Trophoblast cell (in vitro differentiated cells and primary cell): ENCODE results near the gene DLG1.

Experiments used
- DNase-seq, 2 donors: peaks; one replicate each; pipeline ENCODE4 v3.0.0-alpha.2; 2016
- H2AFZ ChIP-seq: 2 replicates; pipeline ENCODE4 v1.6.1; 2013; ENCODE audit warnings: low read length, moderate library complexity, mild to moderate bottlenecking; ENCODE audit not compliant: insufficient read depth, poor library complexity
- H2AK5ac ChIP-seq: 2 replicates; pipeline ENCODE4 v1.6.1; 2013; ENCODE audit warnings: mild to moderate bottlenecking, low read length
- H2BK120ac ChIP-seq: 2 replicates; pipeline ENCODE4 v1.6.1; 2013; ENCODE audit warnings: low read length, mild to moderate bottlenecking, moderate library complexity; ENCODE audit not compliant: insufficient read depth, poor library complexity
- H2BK12ac ChIP-seq: 2 replicates; pipeline ENCODE4 v1.6.1; 2013; ENCODE audit warnings: mild to moderate bottlenecking, low read length, moderate library complexity
- H2BK5ac ChIP-seq: 2 replicates; pipeline ENCODE4 v1.6.1; 2013; ENCODE audit warnings: low read length, low read depth, moderate library complexity, mild to moderate bottlenecking; ENCODE audit not compliant: poor library complexity
- H3K14ac ChIP-seq: 2 replicates; pipeline ENCODE4 v1.6.1; 2013; ENCODE audit warnings: mild to moderate bottlenecking, low read length
- H3K18ac ChIP-seq: 2 replicates; pipeline ENCODE4 v1.6.1; 2013; ENCODE audit warnings: mild to moderate bottlenecking, low read length
- H3K23ac ChIP-seq: 2 replicates; pipeline ENCODE4 v1.6.1; 2013; ENCODE audit warnings: low read length
- H3K27ac ChIP-seq: 2 replicates; pipeline ENCODE4 v1.5.1; 2013; ENCODE audit warnings: low read depth, mild to moderate bottlenecking, inconsistent platforms, low read length, moderate library complexity
- H3K27me3 ChIP-seq: 2 replicates; pipeline ENCODE4 v1.6.1; 2013; ENCODE audit warnings: inconsistent platforms, mild to moderate bottlenecking, low read length, moderate library complexity; ENCODE audit not compliant: insufficient read depth
- H3K36me3 ChIP-seq, 2 experiments: 1 replicate in 1 of 2; 2 replicates in 1 of 2; pipeline ENCODE4 v1.6.1; 2013; ENCODE audit warnings: low read length in 2 of 2, mild to moderate bottlenecking in 2 of 2, moderate library complexity in 1 of 2; ENCODE audit not compliant: insufficient read depth in 2 of 2, control insufficient read depth in 1 of 2
- H3K4ac ChIP-seq: 2 replicates; pipeline ENCODE4 v1.6.1; 2013; ENCODE audit warnings: low read depth, mild to moderate bottlenecking, low read length, moderate library complexity
- H3K4me1 ChIP-seq, 2 experiments: 1 replicate in 1 of 2; 2 replicates in 1 of 2; pipeline ENCODE4 v1.6.1; 2013; ENCODE audit warnings: low read length in 2 of 2, mild to moderate bottlenecking in 2 of 2, moderate library complexity in 1 of 2; ENCODE audit not compliant: insufficient read depth in 2 of 2, control insufficient read depth in 1 of 2
- H3K4me2 ChIP-seq: 2 replicates; pipeline ENCODE4 v1.6.1; 2013; ENCODE audit warnings: inconsistent platforms, mild to moderate bottlenecking, low read length, moderate library complexity
- H3K4me3 ChIP-seq: 2 replicates; pipeline ENCODE4 v1.5.1; 2013; ENCODE audit warnings: mild to moderate bottlenecking, low read depth, low read length, inconsistent platforms
- H3K79me1 ChIP-seq: one replicate; pipeline ENCODE4 v1.6.1; 2013; ENCODE audit warnings: low read length
- H3K79me2 ChIP-seq: 2 replicates; pipeline ENCODE4 v1.6.1; 2013; ENCODE audit warnings: low read length, mild to moderate bottlenecking; ENCODE audit not compliant: control insufficient read depth, insufficient read depth, poor library complexity
- H3K9ac ChIP-seq: 2 replicates; pipeline ENCODE4 v1.6.1; 2013; ENCODE audit warnings: mild to moderate bottlenecking, low read length
- H3K9me3 ChIP-seq: 2 replicates; pipeline ENCODE4 v1.6.1; 2013; ENCODE audit warnings: low read depth, mild to moderate bottlenecking, control low read depth, inconsistent platforms, low read length; ENCODE audit not compliant: insufficient read depth
- H4K12ac ChIP-seq: 2 replicates; pipeline ENCODE4 v1.6.1; 2013; ENCODE audit warnings: low read depth, mild to moderate bottlenecking, low read length, moderate library complexity
- H4K8ac ChIP-seq: 2 replicates; pipeline ENCODE4 v1.6.1; 2013; ENCODE audit warnings: low read depth, mild to moderate bottlenecking, low read length, moderate library complexity
- H4K91ac ChIP-seq: one replicate; pipeline ENCODE4 v1.6.1; 2013; ENCODE audit warnings: low read depth, mild to moderate bottlenecking, low read length, moderate library complexity
- WGBS: extraction: QIAGEN DNeasy Blood & Tissue Kit; methylation state at CpG from one replicate; pipeline ENCODE4 v1.1.7; 2013; ENCODE audit warnings: missing lambda C conversion rate; ENCODE audit not compliant: insufficient read length, insufficient coverage; ENCODE audit errors: extremely low coverage; 5-methylcytosine and 5-hydroxymethylcytosine counted together

DLG1 gene

GRCh38 chr3:197289726-197290125 is 8.7 kb downstream of the DLG1 start:
- H3K27me3 ChIP-seq, result no peaks in the 10 kb centered on the region

GRCh38 chr3:197286678-197287077 is 11.7 kb downstream of the DLG1 start:
- H3K4me3 ChIP-seq, result no peak overlapping the region
- H3K36me3 ChIP-seq, result peaks cover 13 to 15% of the 10 kb centered on the region in 2 experiments
- DNase-seq, result no peak
- no peak overlapping the region for H3K27ac ChIP-seq
- H2AK5ac ChIP-seq, result no peak overlapping the region
- peaks cover 1% of the 10 kb centered on the region for H3K9me3 ChIP-seq
- H2AFZ ChIP-seq, result no peak overlapping the region
- H3K79me1 ChIP-seq, result no peaks in the 10 kb centered on the region
- H2BK12ac ChIP-seq, result no peak overlapping the region
- WGBS, result no CpG with 5 or more reads among the region's 2 CpGs
- H3K4me2 ChIP-seq, result no peak overlapping the region
- no peak overlapping the region for H4K91ac ChIP-seq
- no peak overlapping the region for H3K14ac ChIP-seq
- H4K8ac ChIP-seq, result no peak overlapping the region
- H3K27me3 ChIP-seq, result no peaks in the 10 kb centered on the region
- no peak overlapping the region for H2BK5ac ChIP-seq
- H4K12ac ChIP-seq, result no peak overlapping the region
- no peaks in the 10 kb centered on the region for H3K79me2 ChIP-seq
- H3K9ac ChIP-seq, result no peak overlapping the region
- no peak overlapping the region for H3K18ac ChIP-seq
- H2BK120ac ChIP-seq, result no peak overlapping the region
- no peak overlapping the region for H3K4ac ChIP-seq
- H3K23ac ChIP-seq, result no peak overlapping the region
- H3K4me1 ChIP-seq, result no peaks in the 10 kb centered on the region

More at GRCh38 chr3:197289726-197290125, 8.7 kb downstream of the DLG1 start:
- H3K4ac ChIP-seq, result no peak overlapping the region
- DNase-seq, result no peak
- H3K79me1 ChIP-seq, result no peaks in the 10 kb centered on the region
- no peak overlapping the region for H3K4me3 ChIP-seq
- no peak overlapping the region for H3K4me2 ChIP-seq
- no peaks in the 10 kb centered on the region for H3K4me1 ChIP-seq
- no peak overlapping the region for H4K12ac ChIP-seq
- H3K9me3 ChIP-seq, result peaks cover 1% of the 10 kb centered on the region
- no peak overlapping the region for H2BK5ac ChIP-seq
- no peak overlapping the region for H3K14ac ChIP-seq
- no peak overlapping the region for H3K23ac ChIP-seq
- H3K79me2 ChIP-seq, result no peaks in the 10 kb centered on the region
- H3K9ac ChIP-seq, result no peak overlapping the region
- H3K36me3 ChIP-seq, result peaks cover 10 to 12% of the 10 kb centered on the region in 2 experiments
- H4K91ac ChIP-seq, result no peak overlapping the region
- no peak overlapping the region for H3K18ac ChIP-seq
- no peak overlapping the region for H3K27ac ChIP-seq
- no peak overlapping the region for H2BK120ac ChIP-seq
- no peak overlapping the region for H2BK12ac ChIP-seq
- no peak overlapping the region for H2AK5ac ChIP-seq
- no peak overlapping the region for H4K8ac ChIP-seq
- no peak overlapping the region for H2AFZ ChIP-seq

GRCh38 chr3:197285557-197285956 is 12.9 kb downstream of the DLG1 start:
- Histone ChIP-seq H3K4me2 (no peak overlapping the region), H3K4me3 (no peak overlapping the region), H3K79me1 (no peaks in the 10 kb centered on the region), H4K91ac (no peak overlapping the region), H2AK5ac (no peak overlapping the region), H3K9ac (no peak overlapping the region), H3K27ac (no peak overlapping the region), H3K79me2 (no peaks in the 10 kb centered on the region), H3K4me1 (no peaks in the 10 kb centered on the region), H3K9me3 (peaks cover 1% of the 10 kb centered on the region), H3K23ac (no peak overlapping the region), H3K14ac (no peak overlapping the region), H4K8ac (no peak overlapping the region), H2AFZ (no peak overlapping the region), H2BK12ac (no peak overlapping the region), H3K18ac (no peak overlapping the region), H4K12ac (no peak overlapping the region), H3K27me3 (no peaks in the 10 kb centered on the region), H2BK120ac (no peak overlapping the region), H3K4ac (no peak overlapping the region), H3K36me3 (peaks cover 18% of the 10 kb centered on the region in 2 experiments), H2BK5ac (no peak overlapping the region)
- no peak for DNase-seq
- no CpG with 5 or more reads among the region's 2 CpGs for WGBS

- Histone ChIP-seq H3K27ac (no peak overlapping the region), H3K4me1 (no peaks in the 10 kb centered on the region), H3K4me3 (no peak overlapping the region), H4K91ac (no peak overlapping the region), H3K18ac (no peak overlapping the region), H3K14ac (no peak overlapping the region), H2AFZ (no peak overlapping the region), H3K36me3 (peaks cover 15 to 16% of the 10 kb centered on the region in 2 experiments), H3K79me1 (no peaks in the 10 kb centered on the region), H3K9ac (no peak overlapping the region), H2AK5ac (no peak overlapping the region), H4K8ac (no peak overlapping the region), H3K9me3 (peaks cover 1% of the 10 kb centered on the region), H4K12ac (no peak overlapping the region), H2BK120ac (no peak overlapping the region), H2BK5ac (no peak overlapping the region), H3K79me2 (no peaks in the 10 kb centered on the region), H3K4me2 (no peak overlapping the region), H3K4ac (no peak overlapping the region), H3K27me3 (no peaks in the 10 kb centered on the region), H3K23ac (no peak overlapping the region), H2BK12ac (no peak overlapping the region)
- DNase-seq, result no peak
- WGBS, result no CpG with 5 or more reads among the region's 2 CpGs
Measured at GRCh38 chr3:197283045-197283444, 15.4 kb downstream of the DLG1 start.
